Smooth muscle cell (in vitro differentiated cells): ENCODE measurements around the gene SIL1. TPM values are rescaled to one million over a fixed set of nuclear protein-coding genes. Genes with fewer than 3 reads are reported as not detected.
A peak's percentile ranks its signal among the peaks of the same experiment; 100 is the strongest.

Source experiments
- DNase-seq: peaks from one replicate; lab custom pipeline; 2025; ENCODE audit not compliant: unreplicated experiment; lab: John Stamatoyannopoulos, UW
- H2AFZ ChIP-seq: fragments of 200-600 bp; sonication (generic); 2 replicates; pipeline ENCODE4 v1.6.0; 2016; ENCODE audit warnings: antibody characterized with exemption, low read depth, mild to moderate bottlenecking
- H3F3A ChIP-seq: fragments of 200-600 bp; sonication (generic); 2 replicates; pipeline ENCODE4 v1.6.0; 2017; ENCODE audit warnings: antibody characterized with exemption, low read depth
- H3K27ac ChIP-seq: fragments of 200-600 bp; sonication (generic); 2 replicates; pipeline ENCODE4 v1.5.1; 2016; ENCODE audit warnings: low read depth, mild to moderate bottlenecking
- H3K27me3 ChIP-seq: fragments of 200-600 bp; sonication (generic); 2 replicates; pipeline ENCODE4 v1.6.1; 2016; ENCODE audit warnings: low read depth, mild to moderate bottlenecking
- H3K36me3 ChIP-seq: fragments of 200-600 bp; sonication (generic); 2 replicates; pipeline ENCODE4 v1.5.1; 2016; ENCODE audit warnings: low read depth
- H3K4me1 ChIP-seq: fragments of 200-600 bp; sonication (generic); 2 replicates; pipeline ENCODE4 v1.5.1; 2016; ENCODE audit warnings: low read depth
- H3K4me2 ChIP-seq: fragments of 200-600 bp; sonication (generic); 2 replicates; pipeline ENCODE4 v1.6.0; 2016; ENCODE audit warnings: mild to moderate bottlenecking
- H3K4me3 ChIP-seq: fragments of 200-600 bp; sonication (generic); 2 replicates; pipeline ENCODE4 v1.5.1; 2016; ENCODE audit warnings: mild to moderate bottlenecking
- H3K79me2 ChIP-seq: fragments of 200-600 bp; sonication (generic); 2 replicates; pipeline ENCODE4 v1.6.0; 2016; ENCODE audit warnings: low read depth, mild to moderate bottlenecking
- H3K9ac ChIP-seq: fragments of 200-600 bp; sonication (generic); 2 replicates; pipeline ENCODE4 v1.6.0; 2016; ENCODE audit warnings: low read depth
- H3K9me3 ChIP-seq: fragments of 200-600 bp; sonication (generic); replicated peaks from 2 replicates; pipeline ENCODE4 v1.5.1; 2016; ENCODE audit warnings: low read depth
- H4K20me1 ChIP-seq: fragments of 200-600 bp; sonication (generic); 2 replicates; pipeline ENCODE4 v1.6.0; 2016; ENCODE audit warnings: low read depth
- WGBS: methylation state at CpG from one replicate; pipeline ENCODE4 v1.1.7; 2016; ENCODE audit warnings: low lambda C conversion rate; 5-methylcytosine and 5-hydroxymethylcytosine counted together
- polyA plus RNA-seq: library from polyadenylated mRNA; unstranded; fragments of >200 nt; fragmentation: Nextera tagmentation; extraction: Ambion mirVana; gene quantifications from 2 replicates; pipeline ENCODE4 v1.2.1, GENCODE V29; 2016
- total RNA-seq: library from RNA; depleted of rRNA; stranded (reverse); fragments of >200 nt; gene quantifications from 2 replicates; pipeline ENCODE4 v1.2.3, GENCODE V29; 2014
- TF ChIP-seq, protein P1 (sequence below): fragments of 200-600 bp; sonication (generic); IDR thresholded peaks from 2 replicates; pipeline ENCODE4 v1.5.1; 2017; ENCODE audit warnings: borderline replicate concordance, mild to moderate bottlenecking, antibody characterized with exemption; ENCODE audit not compliant: insufficient read depth, poor library complexity, severe bottlenecking

The SIL1 gene
- total and polyA plus RNA-seq, 2 experiments from 2014 or later = 45.5 to 119 TPM

DNA sequence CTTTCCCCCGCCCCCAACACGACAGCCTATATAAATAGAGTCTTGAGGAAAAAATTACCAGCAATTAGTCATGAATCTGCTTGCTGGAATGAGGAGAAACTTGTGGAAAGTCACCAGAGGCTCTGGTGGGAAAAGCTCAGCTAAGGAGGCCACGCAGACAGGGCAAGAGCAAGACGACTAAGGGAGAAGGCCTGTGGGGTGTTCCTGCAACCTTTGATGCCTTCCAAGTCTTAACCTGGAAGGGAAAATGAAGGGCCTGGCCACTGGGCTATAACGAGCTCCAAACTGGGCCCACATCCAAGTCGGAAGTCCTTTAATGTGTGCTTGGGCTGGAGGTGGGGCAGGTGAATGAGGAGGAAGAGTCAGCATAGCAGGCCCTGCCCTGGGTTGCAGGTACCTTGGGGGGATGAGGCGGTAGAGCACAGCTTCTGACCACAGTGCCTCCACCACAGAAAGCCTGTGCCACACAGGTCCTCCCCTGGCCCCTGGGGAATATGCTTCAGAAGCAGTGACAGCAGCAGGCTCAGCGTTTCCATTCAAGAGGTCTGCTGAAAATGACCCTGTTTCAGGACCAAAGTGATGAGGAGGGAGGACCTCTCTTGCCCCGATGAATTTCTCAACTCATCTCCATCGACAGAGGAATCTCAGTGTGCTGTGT lies 230.2 kb downstream of the SIL1 start:
- Histone ChIP-seq H3K4me1 (peaks cover 39% of the 10 kb centered on the region), H4K20me1 (no peaks in the 10 kb centered on the region), H3F3A (peaks cover 3% of the 10 kb centered on the region), H2AFZ (no peak overlapping the region), H3K4me3 (no peak overlapping the region), H3K27me3 (no peaks in the 10 kb centered on the region), H3K9me3 (no peaks in the 10 kb centered on the region), H3K27ac (peak overlapping the region; percentile 13), H3K36me3 (no peaks in the 10 kb centered on the region), H3K79me2 (no peaks in the 10 kb centered on the region), H3K9ac (no peak overlapping the region), H3K4me2 (peak overlapping the region; percentile 62)
- no peak for DNase-seq
- WGBS = 70% methylated on average over 10 of the region's 10 CpGs
- TF ChIP-seq, protein P1, sequence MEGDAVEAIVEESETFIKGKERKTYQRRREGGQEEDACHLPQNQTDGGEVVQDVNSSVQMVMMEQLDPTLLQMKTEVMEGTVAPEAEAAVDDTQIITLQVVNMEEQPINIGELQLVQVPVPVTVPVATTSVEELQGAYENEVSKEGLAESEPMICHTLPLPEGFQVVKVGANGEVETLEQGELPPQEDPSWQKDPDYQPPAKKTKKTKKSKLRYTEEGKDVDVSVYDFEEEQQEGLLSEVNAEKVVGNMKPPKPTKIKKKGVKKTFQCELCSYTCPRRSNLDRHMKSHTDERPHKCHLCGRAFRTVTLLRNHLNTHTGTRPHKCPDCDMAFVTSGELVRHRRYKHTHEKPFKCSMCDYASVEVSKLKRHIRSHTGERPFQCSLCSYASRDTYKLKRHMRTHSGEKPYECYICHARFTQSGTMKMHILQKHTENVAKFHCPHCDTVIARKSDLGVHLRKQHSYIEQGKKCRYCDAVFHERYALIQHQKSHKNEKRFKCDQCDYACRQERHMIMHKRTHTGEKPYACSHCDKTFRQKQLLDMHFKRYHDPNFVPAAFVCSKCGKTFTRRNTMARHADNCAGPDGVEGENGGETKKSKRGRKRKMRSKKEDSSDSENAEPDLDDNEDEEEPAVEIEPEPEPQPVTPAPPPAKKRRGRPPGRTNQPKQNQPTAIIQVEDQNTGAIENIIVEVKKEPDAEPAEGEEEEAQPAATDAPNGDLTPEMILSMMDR = no peak

GRCh38 chr5:138966236-138966985 lies 231.8 kb downstream of the SIL1 start:
- Histone ChIP-seq H3K4me2 (no peak overlapping the region), H3K27ac (no peak overlapping the region), H3K4me1 (peaks cover 54% of the 10 kb centered on the region), H2AFZ (no peak overlapping the region), H3K9me3 (no peaks in the 10 kb centered on the region), H3K79me2 (no peaks in the 10 kb centered on the region), H3K27me3 (no peaks in the 10 kb centered on the region), H3K36me3 (no peaks in the 10 kb centered on the region), H3K4me3 (no peak overlapping the region), H3K9ac (no peak overlapping the region), H4K20me1 (no peaks in the 10 kb centered on the region), H3F3A (peaks cover 5% of the 10 kb centered on the region)
- DNase-seq = no peak
- TF ChIP-seq, protein P1 = no peak
- 93% methylated on average over 10 of the region's 10 CpGs for WGBS

- no peak overlapping the region for H3K9ac ChIP-seq
- H3K27me3 ChIP-seq = no peaks in the 10 kb centered on the region
- H3K9me3 ChIP-seq = no peaks in the 10 kb centered on the region
- TF ChIP-seq, protein P1 = no peak
- no peaks in the 10 kb centered on the region for H4K20me1 ChIP-seq
- no peaks in the 10 kb centered on the region for H3K36me3 ChIP-seq
- DNase-seq = no peak
- no peaks in the 10 kb centered on the region for H3K79me2 ChIP-seq
- peaks cover 57% of the 10 kb centered on the region for H3K4me1 ChIP-seq
- H3F3A ChIP-seq = peaks cover 5% of the 10 kb centered on the region
- no peak overlapping the region for H2AFZ ChIP-seq
- 92% methylated on average over 2 of the region's 2 CpGs for WGBS
- no peak overlapping the region for H3K4me3 ChIP-seq
- no peak overlapping the region for H3K4me2 ChIP-seq
- no peak overlapping the region for H3K27ac ChIP-seq
Observed at GRCh38 chr5:138965626-138966025, 232.5 kb downstream of the SIL1 start.
